ENCODE measurements around the gene FAM219B.
A peak's percentile ranks its signal among the peaks of the same experiment; 100 is the strongest.

DNA sequence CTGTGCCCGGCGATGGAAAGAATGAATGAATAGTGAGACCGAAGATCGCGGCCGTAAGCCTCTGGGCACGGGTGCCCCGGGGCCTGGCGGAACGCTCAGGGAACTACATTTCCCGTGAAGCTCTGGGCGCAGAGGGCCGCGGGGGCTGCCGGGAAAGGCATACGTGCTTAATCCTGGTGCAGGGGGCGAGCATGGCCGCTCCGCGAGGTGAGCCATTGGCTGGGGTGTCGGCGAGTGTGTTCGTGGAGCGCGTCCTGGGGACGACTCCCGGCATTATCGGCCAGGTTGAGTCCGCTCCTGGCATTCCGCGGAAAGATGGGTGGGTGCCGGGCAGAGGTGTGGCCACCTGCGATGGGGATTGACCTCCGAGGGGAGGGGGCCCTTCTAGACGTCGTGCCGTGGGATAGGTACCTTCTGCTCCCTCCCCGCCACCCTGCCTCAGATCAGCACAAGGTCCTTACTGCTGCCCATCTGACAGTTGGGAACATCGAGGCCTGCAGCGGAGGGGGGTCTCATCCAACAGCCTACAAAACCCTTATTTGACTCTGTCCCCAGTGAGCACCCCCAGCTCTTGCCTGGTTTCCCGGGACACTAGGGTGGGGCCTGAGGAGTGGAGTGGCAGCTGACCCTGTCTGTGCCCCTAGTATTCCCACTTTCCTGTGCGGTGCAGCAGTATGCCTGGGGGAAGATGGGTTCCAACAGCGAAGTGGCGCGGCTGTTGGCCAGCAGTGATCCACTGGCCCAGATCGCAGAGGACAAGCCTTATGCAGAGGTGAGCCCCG, 16.6 kb downstream of the FAM219B start, which contains the start of gene MPI:
- TF ChIP-seq, protein P1, sequence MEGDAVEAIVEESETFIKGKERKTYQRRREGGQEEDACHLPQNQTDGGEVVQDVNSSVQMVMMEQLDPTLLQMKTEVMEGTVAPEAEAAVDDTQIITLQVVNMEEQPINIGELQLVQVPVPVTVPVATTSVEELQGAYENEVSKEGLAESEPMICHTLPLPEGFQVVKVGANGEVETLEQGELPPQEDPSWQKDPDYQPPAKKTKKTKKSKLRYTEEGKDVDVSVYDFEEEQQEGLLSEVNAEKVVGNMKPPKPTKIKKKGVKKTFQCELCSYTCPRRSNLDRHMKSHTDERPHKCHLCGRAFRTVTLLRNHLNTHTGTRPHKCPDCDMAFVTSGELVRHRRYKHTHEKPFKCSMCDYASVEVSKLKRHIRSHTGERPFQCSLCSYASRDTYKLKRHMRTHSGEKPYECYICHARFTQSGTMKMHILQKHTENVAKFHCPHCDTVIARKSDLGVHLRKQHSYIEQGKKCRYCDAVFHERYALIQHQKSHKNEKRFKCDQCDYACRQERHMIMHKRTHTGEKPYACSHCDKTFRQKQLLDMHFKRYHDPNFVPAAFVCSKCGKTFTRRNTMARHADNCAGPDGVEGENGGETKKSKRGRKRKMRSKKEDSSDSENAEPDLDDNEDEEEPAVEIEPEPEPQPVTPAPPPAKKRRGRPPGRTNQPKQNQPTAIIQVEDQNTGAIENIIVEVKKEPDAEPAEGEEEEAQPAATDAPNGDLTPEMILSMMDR (IDR thresholded peaks at IDR 0.05; ENCODE audit: control extremely low read depth in 1 of 3, insufficient read depth in 1 of 3, low read depth in 1 of 3, low read length in 3 of 3) = no peak
- TF ChIP-seq, protein P2, sequence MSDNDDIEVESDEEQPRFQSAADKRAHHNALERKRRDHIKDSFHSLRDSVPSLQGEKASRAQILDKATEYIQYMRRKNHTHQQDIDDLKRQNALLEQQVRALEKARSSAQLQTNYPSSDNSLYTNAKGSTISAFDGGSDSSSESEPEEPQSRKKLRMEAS (IDR thresholded peaks at IDR 0.05) = peak; percentile 75
- peak; percentile 92 to 97 for TF ChIP-seq POLR2A (IDR thresholded peaks at IDR 0.05; ENCODE audit: control extremely low read depth in 1 of 2, low read depth in 2 of 2, low read length in 2 of 2)
- TF ChIP-seq KDM5A (IDR thresholded peaks at IDR 0.05; ENCODE audit: low read length) = no peak; the same call in 1 of the 2 replicates
- TF ChIP-seq SIN3A (conservative IDR thresholded peaks at IDR 0.05 in 1 of 2, IDR thresholded peaks at IDR 0.05 in 1 of 2; ENCODE audit: low read depth in 1 of 2, low read length in 2 of 2) = peak in 1 of 2 experiments; percentile 83; a peak in 2 of 4 replicates
- no peak for TF ChIP-seq BACH1 (IDR thresholded peaks at IDR 0.05; ENCODE audit: low read length)
- TF ChIP-seq CHD2 (IDR thresholded peaks at IDR 0.05; ENCODE audit: low read length) = peak; percentile 50; the same call in 1 of the 2 replicates
- TF ChIP-seq ASH2L (IDR thresholded peaks at IDR 0.05; ENCODE audit: low read length) = peak; percentile 96

Data from H1 (cell line).